Urinary bladder (tissue), 4 donors: ENCODE results near the gene MYRFL. TPM values are rescaled to one million over a fixed set of nuclear protein-coding genes. Genes with fewer than 3 reads are reported as not detected.

Experiments
- DNase-seq: peaks from one replicate; pipeline ENCODE4 v3.0.0-alpha.2; 2015; ENCODE audit errors: extremely low spot score
- H3K27ac ChIP-seq: one replicate; pipeline ENCODE4 v1.5.1; 2013; ENCODE audit warnings: low read depth, mild to moderate bottlenecking, moderate library complexity
- H3K36me3 ChIP-seq: one replicate; pipeline ENCODE4 v1.6.1; 2013; ENCODE audit warnings: mild to moderate bottlenecking, moderate library complexity; ENCODE audit not compliant: insufficient read depth
- H3K4me1 ChIP-seq: one replicate; pipeline ENCODE4 v1.6.1; 2013; ENCODE audit warnings: mild to moderate bottlenecking, moderate library complexity; ENCODE audit not compliant: insufficient read depth
- H3K4me3 ChIP-seq: one replicate; pipeline ENCODE4 v1.5.1; 2013; ENCODE audit warnings: low read depth, low read length
- WGBS: extraction: QIAGEN DNeasy Blood & Tissue Kit; methylation state at CpG from one replicate; pipeline ENCODE4 v1.1.7; 2013; 5-methylcytosine and 5-hydroxymethylcytosine counted together
- polyA plus RNA-seq: library from polyadenylated mRNA; stranded (reverse); fragments of 200-250 nt; gene quantifications from one replicate; pipeline ENCODE4 v1.2.3, GENCODE V29; 2013
- total RNA-seq: library from RNA; depleted of rRNA; stranded (reverse); fragments of >200 nt; gene quantifications from one replicate; pipeline ENCODE4 v1.2.3, GENCODE V29; 2014
- donor health status: healthy with polysubstance abuse.
- donor health status: healthy.

Gene MYRFL
- total and polyA plus RNA-seq, 2 donors = 0.85 TPM; not detected in 1

DNA sequence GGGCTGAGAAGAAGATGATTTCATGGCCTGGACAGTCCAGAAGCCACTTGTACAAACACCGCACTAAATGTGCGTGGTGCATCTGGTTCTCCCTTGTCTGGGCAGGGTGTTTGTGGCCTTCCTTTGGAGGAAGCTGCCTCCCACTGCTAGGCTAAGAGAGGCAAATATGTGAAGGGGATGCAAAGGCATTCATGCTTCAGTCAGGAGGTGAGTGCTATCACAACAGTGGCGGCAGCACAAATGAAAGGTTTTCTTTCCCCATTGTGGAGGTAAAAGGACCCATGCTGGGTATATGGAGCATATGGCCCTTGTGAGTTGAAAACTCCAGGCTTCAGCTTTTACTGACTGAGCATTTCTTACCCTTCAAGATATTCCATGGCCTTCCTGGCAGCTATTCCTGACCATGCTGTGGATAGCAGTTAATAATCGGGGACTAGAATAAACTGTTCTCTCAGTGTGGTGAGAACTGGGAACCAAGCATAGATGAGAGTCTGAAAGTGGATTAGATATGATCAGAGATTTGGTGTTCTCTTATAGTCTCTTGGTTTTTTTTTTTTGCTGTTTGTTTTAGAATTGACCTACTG lies 69.9 kb downstream of the MYRFL start:
- Histone ChIP-seq H3K36me3 (no peaks in the 10 kb centered on the region), H3K27ac (no peak overlapping the region), H3K4me1 (peaks cover 2% of the 10 kb centered on the region), H3K4me3 (no peak overlapping the region)
- 93% methylated on average over 4 of the region's 4 CpGs for WGBS
- DNase-seq = no peak

DNA sequence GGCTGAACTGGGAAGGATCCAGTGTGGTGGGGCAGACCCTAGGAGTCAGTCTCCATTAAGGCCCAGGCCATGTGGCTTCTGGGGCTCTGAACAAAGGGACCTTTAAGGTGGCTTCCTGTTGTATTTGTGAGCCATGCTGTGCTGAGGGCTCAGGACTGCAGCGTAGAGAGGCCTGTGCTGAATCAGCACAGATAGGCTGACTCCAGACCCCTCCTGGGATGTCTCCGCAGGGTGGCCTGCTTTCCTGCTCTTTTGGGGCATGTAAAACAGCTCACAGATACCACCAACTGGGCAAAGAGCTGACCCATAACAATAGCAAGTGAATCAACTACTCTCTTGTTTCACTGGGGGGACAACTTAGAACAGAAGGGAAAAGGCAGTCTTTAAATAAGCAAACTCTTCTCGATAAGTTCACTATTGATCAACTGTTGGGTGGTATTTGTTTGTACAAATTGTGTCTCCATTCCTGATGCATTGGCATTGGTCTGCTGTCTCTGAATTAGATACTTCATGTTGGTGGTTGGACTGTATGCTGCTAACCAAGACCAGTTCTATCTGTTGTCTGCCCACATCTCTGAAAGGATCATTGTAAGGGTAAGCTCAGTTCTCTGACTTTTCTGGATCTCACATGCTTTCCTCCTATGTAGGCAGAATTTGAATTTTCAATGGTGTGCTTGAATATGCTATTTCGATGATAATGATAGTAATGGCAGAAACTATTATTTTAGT lies 71.8 kb downstream of the MYRFL start:
- WGBS = 96% methylated on average over 4 of the region's 4 CpGs
- peaks cover 2% of the 10 kb centered on the region for H3K4me1 ChIP-seq
- H3K36me3 ChIP-seq = no peaks in the 10 kb centered on the region
- no peak for DNase-seq
- no peak overlapping the region for H3K27ac ChIP-seq
- H3K4me3 ChIP-seq = no peak overlapping the region

DNA sequence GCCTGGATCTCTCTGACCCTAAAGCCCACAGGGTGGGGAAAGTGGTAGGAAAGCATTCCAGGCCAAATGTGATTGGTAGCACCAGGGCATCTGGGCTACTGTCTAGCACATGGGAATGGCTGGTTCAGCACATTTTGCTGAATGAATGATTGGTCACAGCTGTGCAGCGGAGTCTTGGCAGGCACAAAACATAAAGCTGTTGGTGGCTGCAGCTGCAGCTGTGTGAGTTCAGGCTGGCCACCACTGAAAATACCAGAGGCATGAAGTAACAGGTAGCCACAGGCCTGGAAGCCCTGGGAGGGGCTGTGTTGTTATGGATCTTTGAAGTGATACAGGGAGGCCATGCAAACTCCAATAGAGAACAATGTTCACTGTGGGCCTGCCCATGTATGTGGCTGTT lies 72.7 kb downstream of the MYRFL start:
- 53% methylated on average over 1 of the region's 1 CpG for WGBS
- Histone ChIP-seq H3K4me3 (no peak overlapping the region), H3K27ac (no peak overlapping the region), H3K36me3 (no peaks in the 10 kb centered on the region), H3K4me1 (peaks cover 2% of the 10 kb centered on the region)
- DNase-seq = no peak

DNA sequence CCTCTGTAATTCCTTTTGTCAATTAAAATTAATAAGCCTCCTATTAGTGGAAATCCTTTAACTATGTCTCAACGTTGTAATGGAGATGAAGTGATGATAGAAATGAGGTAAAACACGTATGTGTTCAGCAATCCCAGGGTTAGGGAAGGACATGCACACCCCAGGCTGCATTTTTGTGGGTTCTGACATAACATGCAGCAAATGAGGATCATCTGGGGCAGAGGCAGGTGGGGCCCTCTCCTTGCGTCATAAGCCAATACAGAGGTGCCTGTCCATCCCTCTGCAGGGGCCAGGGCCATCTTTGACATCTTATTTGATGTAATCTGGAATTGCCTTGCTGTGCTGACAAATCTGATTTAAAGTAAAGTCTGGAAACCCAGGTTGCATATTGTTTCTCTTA lies 73.2 kb downstream of the MYRFL start:
- Histone ChIP-seq H3K4me3 (no peak overlapping the region), H3K36me3 (no peaks in the 10 kb centered on the region), H3K27ac (no peak overlapping the region), H3K4me1 (peaks cover 2% of the 10 kb centered on the region)
- WGBS = 64% methylated on average over 3 of the region's 3 CpGs
- no peak for DNase-seq

DNA sequence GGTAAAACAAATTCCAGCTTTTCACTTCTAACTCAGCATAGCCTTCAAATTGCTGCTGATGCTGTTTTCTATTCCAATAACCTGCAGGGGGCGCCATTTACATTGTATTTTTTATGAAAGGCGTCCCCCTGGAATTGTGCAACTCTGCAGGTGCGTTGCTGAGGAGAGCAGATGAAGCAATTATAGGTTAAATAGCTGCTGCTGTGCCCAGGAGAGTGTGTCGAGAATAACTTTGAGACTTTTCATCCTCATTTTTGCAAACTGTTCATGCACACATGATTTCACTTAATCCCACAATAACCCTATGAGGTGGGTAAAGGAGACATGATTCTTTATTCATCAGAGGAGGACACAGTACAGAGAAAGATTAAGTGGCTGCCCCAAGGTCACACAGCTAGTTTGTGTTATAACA lies 75.7 kb downstream of the MYRFL start:
- DNase-seq = peak; percentile 65
- 2% methylated on average over 4 of the region's 4 CpGs for WGBS

DNA sequence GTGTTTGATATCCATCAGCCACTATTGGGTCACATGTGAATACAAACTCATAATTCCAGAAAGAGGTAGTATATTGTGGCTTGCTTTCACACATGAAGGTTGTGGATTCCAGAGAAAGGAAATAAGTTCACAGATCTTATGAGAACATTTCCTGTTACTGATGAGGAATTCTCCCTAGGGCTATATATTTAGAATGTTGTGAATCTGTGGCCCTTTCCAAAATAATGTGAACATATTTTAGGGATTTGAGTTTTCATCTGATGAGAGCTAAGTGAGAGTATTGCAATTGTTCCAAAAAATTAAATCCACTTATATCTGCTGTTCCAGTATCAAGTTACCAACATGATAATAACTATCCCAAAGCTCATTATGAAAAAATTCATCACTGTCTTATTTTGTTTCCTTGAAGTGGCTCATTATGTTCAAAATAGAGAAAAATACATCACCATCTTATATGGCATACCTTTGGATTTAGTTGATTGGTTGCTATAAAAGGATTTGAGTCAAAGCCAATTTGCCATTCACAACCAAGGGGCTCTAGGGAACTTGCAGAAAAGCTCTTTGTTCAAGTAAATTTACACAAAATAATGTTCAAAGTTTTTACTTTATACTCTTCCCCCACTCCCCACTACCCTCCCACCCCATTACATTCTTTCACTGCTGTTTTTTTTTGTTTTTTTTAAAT lies 76.3 kb downstream of the MYRFL start:
- H3K27ac ChIP-seq = no peak overlapping the region
- no peak for DNase-seq
- no peak overlapping the region for H3K4me3 ChIP-seq
- H3K36me3 ChIP-seq = no peaks in the 10 kb centered on the region
- H3K4me1 ChIP-seq = peaks cover 2% of the 10 kb centered on the region

More for the DNA sequence above, 75.7 kb downstream of the MYRFL start:
- no peak overlapping the region for H3K4me3 ChIP-seq
- H3K36me3 ChIP-seq = no peaks in the 10 kb centered on the region
- H3K27ac ChIP-seq = no peak overlapping the region
- H3K4me1 ChIP-seq = peaks cover 2% of the 10 kb centered on the region

DNA sequence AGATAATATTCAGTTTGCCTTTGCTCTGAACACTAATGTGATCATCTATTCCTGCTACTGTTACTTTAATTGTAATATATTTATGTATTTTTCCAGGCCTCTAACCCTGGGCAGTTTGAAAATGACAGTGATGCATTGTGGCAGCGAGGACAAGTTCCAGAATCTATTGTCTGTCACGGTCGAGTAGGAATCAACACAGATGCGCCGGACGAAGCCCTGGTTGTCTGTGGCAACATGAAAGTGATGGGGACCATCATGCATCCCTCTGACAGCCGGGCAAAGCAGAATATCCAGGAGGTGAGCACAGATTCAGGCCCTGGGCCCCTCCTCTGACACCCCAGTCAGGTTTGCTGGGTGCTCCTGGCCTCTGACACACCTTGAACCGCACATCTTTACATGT lies 78.5 kb downstream of the MYRFL start:
- H3K36me3 ChIP-seq = no peaks in the 10 kb centered on the region
- WGBS = 95% methylated on average over 8 of the region's 8 CpGs
- no peak overlapping the region for H3K27ac ChIP-seq
- H3K4me3 ChIP-seq = no peak overlapping the region
- no peak for DNase-seq
- H3K4me1 ChIP-seq = no peaks in the 10 kb centered on the region

DNA sequence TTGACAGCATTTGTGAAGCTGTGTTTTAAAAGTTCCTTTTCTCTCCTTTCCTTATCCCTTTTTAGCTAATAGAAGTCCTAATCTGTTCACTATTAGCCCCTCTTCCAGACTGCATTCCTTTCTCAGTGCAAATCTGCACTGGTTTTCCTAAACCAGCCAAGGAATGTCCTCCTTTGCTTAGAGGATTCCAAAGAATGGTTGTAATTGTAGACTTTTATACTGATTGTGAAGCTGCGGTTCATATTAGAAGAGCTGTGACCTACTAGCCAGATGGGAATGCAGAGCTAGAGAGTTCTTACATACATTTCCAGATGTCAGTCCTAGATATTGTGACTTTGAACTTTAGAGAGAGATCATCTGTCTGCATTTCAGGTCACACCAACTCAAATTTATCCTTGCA lies 79.8 kb downstream of the MYRFL start:
- no peaks in the 10 kb centered on the region for H3K36me3 ChIP-seq
- 23% methylated on average over 1 of the region's 1 CpG for WGBS
- no peak overlapping the region for H3K4me3 ChIP-seq
- no peak overlapping the region for H3K27ac ChIP-seq
- H3K4me1 ChIP-seq = no peaks in the 10 kb centered on the region
- DNase-seq = no peak

DNA sequence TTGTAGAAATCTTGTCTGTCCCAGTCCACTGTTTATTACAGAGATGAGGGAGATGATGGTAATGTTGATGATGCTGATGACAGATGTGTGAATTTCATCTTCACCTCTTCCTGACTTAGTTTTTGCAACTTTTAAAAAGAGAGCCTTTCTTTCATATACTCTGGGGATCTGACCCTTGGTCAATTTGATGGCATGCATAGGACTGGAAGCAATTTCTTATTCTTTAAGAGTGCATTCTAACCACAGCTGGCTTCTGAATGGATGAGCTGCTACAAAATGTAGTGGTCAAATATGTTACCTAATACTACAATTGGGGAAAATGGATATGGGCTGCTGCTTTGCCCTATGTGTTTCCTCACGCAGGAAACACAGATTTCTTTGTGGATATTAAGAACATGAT lies 80.8 kb downstream of the MYRFL start:
- 95% methylated on average over 1 of the region's 1 CpG for WGBS
- no peaks in the 10 kb centered on the region for H3K4me1 ChIP-seq
- H3K27ac ChIP-seq = no peak overlapping the region
- H3K4me3 ChIP-seq = no peak overlapping the region
- no peaks in the 10 kb centered on the region for H3K36me3 ChIP-seq
- DNase-seq = no peak

DNA sequence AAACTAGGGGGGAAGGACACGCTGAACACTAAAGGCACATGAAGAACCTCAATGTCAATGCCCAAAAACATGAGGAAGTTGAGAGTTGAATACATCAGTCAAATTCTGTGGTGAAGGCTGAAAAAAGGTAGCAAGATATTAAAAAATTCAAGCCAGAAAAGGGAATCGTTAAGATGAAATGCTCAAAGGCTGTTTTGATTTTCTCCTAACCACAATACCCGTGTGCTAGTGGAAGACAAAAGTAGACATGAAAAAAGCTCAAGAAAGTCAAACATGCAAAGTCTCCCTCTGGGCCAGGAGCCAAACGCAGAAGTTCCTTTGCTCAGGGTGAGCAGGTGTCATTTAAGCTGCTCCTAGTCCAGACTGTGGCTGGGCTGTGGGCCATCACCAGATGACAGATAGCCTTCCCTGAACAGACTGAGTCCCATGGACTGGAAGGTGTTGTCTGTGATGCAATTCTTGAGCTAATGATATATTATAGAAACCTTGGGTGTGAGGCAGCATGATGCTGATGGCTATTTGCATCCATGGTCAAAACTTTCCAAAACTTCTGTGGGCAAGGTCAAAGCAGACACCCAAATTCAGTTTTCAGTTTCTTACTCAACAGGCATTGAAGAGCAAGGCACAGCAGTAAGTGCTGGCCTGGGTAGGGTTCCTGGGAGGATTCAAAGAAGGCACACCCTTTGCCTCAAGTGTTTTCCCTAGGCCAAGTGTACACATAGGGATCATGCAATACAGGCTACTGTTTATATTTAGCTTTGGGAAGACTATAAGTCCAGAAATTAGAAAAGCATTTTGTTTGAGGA lies 81.6 kb downstream of the MYRFL start:
- no peak for DNase-seq
- WGBS = 85% methylated on average over 4 of the region's 4 CpGs

DNA sequence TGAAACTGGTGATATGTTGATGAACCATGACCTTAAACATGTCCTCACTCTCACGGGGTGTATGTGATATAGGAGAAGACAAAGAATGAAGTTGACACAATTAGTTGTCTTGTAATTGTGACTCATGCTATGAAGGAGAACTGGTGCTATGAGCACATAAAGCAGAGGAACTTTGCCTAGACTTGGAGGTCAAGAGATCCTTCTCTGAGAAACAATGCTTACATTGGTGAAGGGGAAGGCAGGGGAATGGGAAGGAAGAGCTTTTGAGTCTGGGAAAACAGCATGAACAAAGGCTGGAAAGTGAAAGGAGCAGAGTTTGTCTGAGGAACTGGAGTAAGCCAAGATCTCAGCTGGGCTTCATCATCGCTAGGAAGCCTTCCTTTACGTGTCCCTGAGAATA lies 83.2 kb downstream of the MYRFL start:
- H3K36me3 ChIP-seq = no peaks in the 10 kb centered on the region
- no peak for DNase-seq
- H3K27ac ChIP-seq = no peak overlapping the region
- H3K4me1 ChIP-seq = no peaks in the 10 kb centered on the region
- no peak overlapping the region for H3K4me3 ChIP-seq
- 68% methylated on average over 3 of the region's 3 CpGs for whole genome bisulfite sequencing

More for the DNA sequence above, 81.6 kb downstream of the MYRFL start:
- Histone ChIP-seq H3K36me3 (no peaks in the 10 kb centered on the region), H3K27ac (no peak overlapping the region), H3K4me3 (no peak overlapping the region), H3K4me1 (no peaks in the 10 kb centered on the region)

DNA sequence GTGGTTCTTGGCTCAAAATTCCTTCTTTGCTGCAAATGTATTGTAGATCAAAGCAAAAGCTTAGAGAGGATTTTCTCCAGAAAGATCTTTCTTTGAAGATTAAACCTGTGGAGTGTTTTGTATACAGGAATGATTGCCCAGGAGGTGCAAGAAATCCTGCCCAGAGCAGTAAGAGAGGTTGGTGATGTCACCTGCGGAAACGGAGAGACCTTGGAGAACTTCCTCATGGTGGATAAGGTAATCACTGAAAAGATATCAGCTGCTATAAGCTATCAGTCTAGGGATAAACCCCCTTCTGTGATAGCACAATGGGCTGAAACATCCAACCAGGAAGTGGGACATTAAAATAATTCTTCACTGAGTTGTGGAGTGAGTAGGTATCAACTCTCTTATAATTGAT lies 85.7 kb downstream of the MYRFL start:
- Histone ChIP-seq H3K4me3 (no peak overlapping the region), H3K36me3 (no peaks in the 10 kb centered on the region), H3K4me1 (no peaks in the 10 kb centered on the region), H3K27ac (no peak overlapping the region)
- 49% methylated on average over 2 of the region's 2 CpGs for WGBS
- no peak for DNase-seq

DNA sequence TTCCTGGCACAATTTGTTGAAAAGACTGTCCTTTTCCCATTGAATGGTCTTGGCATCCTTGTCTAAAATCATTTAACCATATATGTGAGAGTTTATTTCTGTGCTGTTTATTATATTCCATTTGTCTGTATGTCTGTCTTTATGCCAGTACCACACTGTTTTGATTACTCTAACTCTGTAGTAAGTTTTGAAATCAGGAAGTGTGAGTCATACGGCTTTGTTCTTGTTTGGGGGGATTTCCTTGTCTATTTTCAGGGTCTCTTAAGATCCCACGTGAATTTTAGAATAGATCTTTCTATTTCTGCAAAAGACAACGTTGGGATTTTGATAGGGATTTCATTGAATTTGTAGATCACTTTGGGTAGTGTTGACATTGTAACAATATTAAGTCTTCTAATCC lies 88.5 kb downstream of the MYRFL start:
- WGBS = 71% methylated on average over 3 of the region's 3 CpGs

More for the DNA sequence above, 88.5 kb downstream of the MYRFL start:
- no peaks in the 10 kb centered on the region for H3K4me1 ChIP-seq
- H3K36me3 ChIP-seq = no peaks in the 10 kb centered on the region
- H3K4me3 ChIP-seq = no peak overlapping the region
- H3K27ac ChIP-seq = no peak overlapping the region
- no peak for DNase-seq
